GM19455 (cell line): ENCODE measurements around the gene BUB3.

Experiments used
- ATAC-seq: cut with Tn5 transposase; IDR thresholded peaks from one replicate; pipeline ENCODE4 v1.9.1; 2021; ENCODE audit not compliant: unreplicated experiment

BUB3 gene, protein sequence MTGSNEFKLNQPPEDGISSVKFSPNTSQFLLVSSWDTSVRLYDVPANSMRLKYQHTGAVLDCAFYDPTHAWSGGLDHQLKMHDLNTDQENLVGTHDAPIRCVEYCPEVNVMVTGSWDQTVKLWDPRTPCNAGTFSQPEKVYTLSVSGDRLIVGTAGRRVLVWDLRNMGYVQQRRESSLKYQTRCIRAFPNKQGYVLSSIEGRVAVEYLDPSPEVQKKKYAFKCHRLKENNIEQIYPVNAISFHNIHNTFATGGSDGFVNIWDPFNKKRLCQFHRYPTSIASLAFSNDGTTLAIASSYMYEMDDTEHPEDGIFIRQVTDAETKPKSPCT

GRCh38 chr10:123154092-123154710 is at the start of gene BUB3:
Gene BUB3 (plus strand): TSS chr10:123154402. CDS start chr10:123154918, 516 bp downstream.
- peak; percentile 95 for ATAC-seq

DNA sequence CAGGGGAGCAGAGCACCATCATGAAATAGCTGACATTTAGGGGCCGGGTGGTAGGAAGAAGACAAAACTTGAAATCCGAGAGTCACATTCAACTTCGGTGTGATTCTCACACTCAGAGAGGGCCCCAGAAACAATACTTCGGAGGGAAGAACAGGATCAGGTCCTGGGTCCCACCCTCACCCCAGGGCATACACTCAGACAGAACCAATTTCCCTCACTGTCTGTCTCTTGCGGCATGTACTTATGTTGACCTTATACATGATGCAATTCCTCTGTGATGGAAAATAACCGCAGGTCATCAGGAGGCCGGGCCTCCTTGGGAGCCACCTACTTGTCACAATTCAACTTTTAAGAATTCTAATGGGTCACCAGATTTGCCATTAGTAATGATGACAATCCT is 44.7 kb upstream of the BUB3 start:
- ATAC-seq = no peak

DNA sequence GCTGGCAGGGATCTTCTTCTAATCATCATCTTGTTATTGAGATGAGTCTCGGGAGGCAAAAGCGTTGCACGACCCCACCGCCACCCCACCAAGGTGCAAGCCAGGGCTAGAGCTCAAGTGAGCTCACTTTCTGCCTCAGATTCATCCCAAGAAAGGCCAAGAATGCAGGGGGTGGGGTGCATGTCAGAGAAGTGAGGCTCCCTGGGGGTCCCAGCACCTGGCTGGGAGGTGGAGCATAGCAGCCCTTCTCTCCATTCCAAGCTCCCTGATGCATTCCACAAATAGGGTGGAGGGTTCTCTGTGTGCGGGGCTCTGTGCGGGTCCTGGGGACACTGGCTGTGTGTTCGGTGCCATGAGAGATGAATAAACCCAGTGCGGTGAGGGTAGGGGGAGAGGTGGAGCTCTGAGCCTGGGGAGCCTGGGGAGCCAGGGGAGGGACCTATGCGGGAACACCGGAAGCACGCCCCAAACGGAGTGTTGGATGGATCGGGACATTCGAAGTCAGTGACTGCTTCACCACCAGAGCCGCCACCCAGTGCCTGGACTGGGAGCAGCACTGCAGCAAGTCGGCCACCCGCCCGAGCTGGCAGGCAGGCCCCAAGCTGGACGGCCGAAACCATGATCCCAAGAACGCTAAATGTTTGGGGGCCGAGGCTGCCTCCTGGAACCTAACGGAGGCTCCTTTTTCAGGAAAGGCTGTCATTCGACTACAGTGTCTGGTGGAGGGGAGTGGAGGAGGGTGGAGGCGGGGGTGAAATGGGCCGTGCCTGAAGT is 36.4 kb upstream of the BUB3 start:
- no peak for ATAC-seq

DNA sequence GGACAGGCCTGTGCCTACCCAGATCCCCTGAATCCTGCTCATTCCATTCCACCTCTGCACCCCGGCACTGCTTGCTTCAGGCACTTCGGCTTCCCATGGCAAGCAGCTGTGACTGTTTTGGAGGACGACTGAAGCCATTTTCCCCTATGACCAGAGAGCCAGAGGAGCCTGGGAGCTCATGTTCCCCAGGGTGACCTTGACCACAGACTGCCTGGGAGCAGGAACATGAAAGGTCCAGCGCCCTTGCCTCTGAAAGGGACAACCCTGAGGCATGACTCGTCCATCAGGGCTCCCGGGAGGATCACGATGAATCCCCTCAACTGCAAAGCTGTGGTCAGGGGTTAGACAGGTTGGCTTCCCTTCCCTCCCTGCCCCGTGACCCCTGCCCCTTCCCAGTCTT is 35.1 kb upstream of the BUB3 start:
- ATAC-seq = no peak

- no peak for ATAC-seq
These were observed 28.0 kb upstream of the BUB3 start for GRCh38 chr10:123126246-123126645.

GRCh38 chr10:123129618-123130271 is 24.5 kb upstream of the BUB3 start:
- no peak for ATAC-seq

GRCh38 chr10:123132576-123133477 is 21.4 kb upstream of the BUB3 start:
- no peak for ATAC-seq

DNA sequence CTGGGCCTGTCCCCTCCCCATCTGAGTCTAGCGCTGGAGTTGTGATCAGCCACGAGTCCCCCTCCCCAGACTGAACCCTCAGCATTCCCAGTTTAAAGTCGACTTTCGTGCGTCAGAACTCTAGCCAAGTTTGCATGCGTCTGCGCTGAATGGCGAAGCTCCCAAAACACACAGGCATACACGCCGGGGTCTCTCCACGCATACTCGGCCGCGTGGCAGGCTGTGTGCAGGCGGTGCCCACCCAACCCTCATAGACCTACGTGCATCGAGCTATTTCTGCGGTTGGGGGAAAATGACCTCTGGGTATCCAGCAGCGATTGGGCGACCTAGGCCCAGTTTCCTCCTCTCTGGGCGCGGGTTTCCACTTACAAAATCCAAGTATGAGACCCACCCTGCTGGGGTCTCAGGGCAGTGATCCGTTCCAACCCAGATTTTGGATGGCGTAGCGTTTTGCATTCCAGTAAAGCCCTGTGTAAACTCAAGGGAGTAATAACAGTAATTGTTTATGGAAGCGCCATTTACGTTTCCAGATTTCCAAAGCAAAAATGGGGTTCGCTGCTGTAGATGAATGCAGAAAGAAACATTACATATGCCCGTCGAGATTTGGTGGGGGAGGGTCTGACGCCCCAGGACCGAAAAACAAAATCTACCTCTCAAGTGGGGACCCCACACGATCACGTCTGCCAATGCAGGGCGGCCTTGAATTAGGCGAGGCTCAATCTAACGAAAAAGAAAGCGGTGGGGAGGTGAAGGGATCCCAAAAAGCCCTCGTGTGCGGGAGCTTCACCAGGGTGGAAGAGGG is 20.5 kb upstream of the BUB3 start:
- ATAC-seq = no peak

DNA sequence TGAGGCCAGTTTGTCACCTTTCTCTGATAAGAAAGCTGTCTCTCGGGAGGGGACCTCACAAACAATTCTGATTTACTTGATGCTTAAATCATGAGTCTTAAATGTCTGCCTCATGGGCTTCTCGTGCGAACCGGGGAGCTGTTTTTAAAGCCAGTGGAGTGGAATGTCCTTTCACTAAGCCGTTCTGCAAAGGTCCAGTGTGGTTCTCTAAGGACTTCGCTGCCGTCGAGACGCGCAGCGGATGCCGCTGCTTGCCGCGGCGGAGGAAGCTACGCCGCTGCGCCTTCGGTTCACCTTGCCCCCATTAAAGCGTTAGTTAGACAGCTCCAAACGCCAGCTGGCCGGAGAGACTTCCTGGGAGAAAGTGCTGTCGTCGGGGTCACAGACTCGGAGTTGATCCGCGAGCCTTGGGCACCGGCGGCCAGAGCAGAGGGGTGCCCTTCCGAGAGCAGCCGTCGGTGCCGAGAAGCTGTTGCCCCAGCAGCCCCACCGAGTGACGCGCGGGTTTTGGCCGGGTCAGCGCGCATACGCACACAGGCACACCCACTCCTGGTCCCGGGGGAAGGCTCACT is 19.8 kb upstream of the BUB3 start:
- ATAC-seq = no peak

DNA sequence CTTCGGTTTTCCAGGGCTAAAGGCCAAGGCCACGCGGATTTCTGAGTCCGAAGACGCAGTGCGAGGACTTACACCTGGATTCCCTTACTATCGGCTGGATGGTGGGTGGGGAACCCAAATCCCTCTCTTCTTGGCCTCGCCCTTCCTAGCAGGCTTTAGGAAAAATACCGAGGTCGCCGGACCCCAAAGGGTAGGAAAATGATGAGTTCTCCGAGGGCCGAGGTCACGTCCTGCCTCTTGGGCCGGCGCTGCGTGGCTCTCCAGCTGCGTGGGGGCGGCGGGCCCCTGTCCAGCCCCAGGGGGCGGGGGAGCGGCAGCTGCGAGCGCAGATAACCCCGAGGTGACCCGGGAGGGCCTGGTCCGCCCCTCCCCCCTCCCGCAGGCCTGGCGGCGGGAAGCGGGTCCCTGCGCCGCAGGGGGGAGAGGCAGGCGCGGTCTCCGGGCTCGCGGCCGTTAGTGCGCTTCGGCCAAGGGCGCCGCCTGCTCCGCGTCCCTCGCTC is 19.2 kb upstream of the BUB3 start:
- no peak for ATAC-seq

DNA sequence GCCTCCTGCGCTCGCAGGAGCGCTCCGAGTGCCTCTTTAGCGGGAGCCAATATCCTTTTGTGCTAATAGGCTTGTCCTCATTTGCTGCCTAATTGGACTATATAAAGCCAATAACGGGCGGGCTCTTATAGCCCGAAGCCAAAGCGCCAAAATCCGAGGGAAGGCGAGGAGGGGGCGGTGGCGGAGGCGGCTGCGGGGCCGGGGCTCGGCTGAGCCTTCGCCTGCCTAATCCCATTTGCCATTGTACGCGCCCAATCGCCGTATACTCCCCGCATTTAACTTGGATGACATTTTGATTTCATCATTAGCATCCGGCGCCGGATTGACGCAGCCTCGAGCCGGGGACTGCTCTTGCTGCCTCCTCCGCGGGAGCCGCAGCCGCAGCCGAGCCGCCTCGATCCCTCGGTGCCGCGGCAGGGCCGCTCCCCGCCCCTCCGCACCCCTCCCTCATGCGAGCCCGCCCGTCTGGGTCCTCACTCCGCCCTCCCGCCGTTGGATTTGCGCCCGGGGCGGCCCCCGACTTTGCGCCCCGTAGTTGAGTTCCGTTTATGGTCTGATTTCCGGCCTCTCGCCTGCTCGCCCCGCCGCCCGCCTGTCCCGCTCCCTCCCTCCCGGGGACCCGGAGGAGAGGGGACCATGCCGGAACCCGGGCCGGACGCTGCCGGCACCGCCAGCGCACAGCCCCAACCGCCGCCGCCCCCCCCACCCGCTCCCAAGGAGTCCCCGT is 18.6 kb upstream of the BUB3 start, which contains the start of gene HMX3:
HMX3 (plus strand) TSS at position 556 of the 727 bp plus-strand sequence; CDS start at position 637, 81 bp downstream.
- no peak for ATAC-seq

DNA sequence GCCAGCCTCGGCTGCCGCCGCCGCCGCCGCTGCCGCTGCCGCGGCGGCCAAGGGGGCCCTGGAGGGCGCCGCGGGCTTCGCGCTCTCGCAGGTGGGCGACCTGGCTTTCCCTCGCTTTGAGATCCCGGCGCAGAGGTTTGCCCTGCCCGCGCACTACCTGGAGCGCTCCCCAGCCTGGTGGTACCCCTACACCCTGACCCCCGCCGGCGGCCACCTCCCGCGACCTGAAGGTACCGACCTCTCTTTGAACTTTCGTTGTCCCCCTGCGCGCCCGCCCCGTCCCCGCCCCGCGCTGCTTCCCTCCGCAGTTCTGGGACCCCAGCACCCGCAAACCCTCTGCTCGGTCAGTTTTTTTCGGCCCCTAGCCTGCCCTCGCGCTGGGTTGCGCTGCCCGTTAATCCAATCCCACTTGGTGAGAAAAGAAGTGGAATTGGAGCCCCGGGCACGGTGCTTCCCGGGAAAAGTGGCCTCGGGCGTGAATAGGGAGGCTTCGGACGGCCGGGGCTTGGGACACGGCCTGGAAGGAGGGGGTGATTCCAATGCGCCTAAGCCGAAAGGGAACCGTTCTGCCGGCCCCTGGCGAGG is 17.9 kb upstream of the BUB3 start:
- no peak for ATAC-seq

DNA sequence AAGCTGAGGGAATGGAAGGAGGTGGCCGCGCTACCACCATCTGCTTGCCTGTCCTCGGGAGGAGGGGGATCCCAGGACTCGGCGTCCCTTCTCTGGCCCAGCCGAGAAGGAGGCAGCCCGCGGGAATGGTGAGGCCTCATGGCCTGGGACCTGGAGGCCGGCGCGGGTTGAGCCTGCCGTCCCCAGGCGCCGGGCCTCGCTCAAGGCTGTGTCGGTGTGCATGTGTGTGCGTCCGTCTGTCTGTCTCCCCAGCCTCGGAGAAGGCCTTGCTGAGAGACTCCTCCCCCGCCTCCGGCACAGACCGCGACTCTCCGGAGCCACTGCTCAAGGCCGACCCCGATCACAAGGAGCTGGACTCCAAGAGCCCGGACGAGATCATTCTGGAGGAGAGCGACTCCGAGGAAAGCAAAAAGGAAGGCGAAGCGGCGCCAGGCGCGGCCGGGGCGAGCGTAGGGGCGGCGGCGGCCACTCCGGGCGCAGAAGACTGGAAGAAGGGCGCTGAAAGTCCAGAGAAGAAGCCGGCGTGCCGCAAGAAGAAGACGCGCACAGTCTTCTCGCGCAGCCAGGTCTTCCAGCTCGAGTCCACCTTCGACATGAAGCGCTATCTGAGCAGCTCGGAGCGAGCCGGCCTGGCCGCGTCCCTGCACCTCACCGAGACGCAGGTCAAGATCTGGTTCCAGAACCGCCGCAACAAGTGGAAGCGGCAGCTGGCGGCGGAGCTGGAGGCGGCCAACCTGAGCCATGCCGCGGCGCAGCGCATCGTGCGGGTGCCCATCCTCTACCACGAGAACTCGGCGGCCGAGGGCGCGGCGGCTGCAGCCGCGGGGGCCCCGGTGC is 17.2 kb upstream of the BUB3 start:
- ATAC-seq = no peak

GRCh38 chr10:123139165-123139520 is 15.1 kb upstream of the BUB3 start:
- no peak for ATAC-seq

DNA sequence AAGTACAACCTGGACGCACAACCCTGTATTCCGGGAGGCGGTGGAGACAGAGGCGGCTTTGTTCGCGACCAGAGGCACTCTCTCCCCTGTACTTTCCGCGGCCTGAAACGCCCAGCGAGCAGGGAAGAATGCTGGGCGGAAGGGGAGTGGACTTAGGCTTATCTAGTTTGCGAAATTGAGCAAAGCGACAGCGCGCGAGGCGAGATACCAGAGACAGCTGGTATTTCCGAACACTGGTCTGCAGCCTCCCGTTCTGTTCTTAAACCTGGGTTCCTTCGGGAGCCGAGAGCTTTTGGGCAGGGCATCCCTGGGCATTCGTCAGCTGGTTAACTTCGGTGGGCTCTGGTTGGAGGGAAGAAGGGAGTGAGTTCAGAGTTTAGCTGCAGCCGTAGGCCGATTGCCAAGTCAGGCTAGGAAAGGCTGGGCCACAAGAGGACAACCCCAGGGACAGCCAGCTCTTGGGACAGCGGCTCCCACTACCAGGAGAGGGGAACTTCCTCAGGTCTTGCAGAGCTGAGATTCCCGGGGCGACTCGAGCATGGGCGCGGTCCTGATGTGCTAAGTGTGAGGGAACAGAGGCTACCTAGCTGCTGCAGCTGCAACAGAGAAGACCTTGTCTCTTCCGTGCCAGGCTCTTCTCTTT is 14.6 kb upstream of the BUB3 start:
- ATAC-seq = no peak

DNA sequence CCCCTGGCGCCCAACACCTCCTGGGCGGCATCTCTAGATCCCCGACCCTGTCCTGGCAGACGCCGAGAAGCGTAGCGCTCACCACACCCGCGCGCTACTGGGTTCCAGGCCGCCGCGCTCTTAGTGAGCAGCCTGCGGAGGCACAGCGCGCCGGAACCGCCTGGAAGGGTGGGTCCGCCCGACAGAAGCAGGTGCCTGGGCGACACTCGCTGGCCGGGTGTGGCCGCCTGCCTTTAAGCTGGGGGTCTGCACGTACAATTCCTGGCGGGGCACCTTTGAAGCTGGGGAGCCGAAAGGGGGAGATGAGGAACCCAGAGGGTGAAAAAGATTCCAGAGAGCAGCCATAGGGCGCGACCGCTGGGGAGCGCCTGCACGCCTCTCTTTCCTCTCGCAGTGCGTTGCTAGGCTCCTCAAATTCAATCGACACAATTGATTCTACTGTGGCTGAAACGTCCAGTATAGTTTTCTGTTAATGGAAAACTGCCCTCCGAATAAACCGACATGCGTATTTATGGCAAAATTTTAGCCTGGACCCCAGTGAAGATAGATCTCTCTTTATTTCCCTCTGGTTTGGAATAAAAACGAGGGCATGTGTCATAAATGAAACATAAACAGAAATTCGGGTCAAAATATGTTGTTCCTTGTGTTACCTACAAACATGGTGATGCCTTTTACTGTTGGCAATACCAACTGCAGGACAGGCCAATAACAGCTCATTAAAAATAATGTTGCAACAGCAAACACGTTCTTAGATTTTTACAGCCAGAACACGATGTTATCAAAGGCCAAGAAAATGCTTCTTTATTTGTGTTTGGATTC is 13.8 kb upstream of the BUB3 start:
- no peak for ATAC-seq
